ENCODE results near the gene TEX12. TPM values are rescaled to one million over a fixed set of nuclear protein-coding genes. Genes with fewer than 3 reads are reported as not detected.
A peak's percentile ranks its signal among the peaks of the same experiment; 100 is the strongest.

TEX12 gene
- total RNA-seq, 4 donors from 2014 or later: 0.33 TPM; not detected in 3

GRCh38 chr11:112215621-112216020 lies 48.4 kb downstream of the TEX12 start:
- H3K9me3 ChIP-seq: no peaks in the 10 kb centered on the region
- intact Hi-C loops (cut with DNase I): loop anchor here (5.0 kb wide), 1 partner anchor 1317 kb away; no protein-coding TSS in a partner anchor
- TF ChIP-seq CTCF (IDR thresholded peaks at IDR 0.05) (no peak), POLR2A (IDR thresholded peaks at IDR 0.05) (no peak)
- H3K4me3 ChIP-seq (replicated peaks in 1 of 3): no peak overlapping the region
- no peak overlapping the region for H3K27ac ChIP-seq
- WGBS, 2 donors: 84 to 90% methylated on average over 6 of the region's 6 CpGs
- H3K36me3 ChIP-seq: no peaks in the 10 kb centered on the region
- DNase-seq: no peak
- H3K27me3 ChIP-seq: no peaks in the 10 kb centered on the region
- H3K4me1 ChIP-seq: no peaks in the 10 kb centered on the region

DNA sequence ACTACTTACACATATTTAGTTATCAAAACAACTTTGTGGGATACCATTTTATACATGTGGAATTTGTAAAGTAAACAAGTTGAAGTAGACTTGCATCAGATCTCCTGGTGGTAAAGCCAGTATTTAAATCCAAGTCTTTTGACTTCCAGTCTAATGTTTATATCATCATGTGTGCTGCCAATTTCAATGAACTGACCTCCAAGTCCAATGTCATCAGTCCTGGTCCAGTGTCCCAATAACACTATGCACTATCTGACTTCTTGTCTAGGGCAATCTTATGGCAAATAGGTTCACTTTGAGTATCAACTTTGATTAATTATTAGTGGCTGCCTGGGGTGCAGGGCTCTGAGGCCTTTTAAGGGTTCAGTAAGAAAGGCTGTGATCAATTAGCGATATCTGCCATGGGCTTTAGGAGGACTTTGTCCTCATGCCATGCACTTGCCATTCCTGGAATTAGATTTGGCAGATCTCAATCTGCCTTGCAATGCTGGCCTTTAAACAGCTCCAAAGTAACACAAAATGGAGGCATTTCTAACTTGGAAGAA lies 49.5 kb downstream of the TEX12 start:
- no peak for TF ChIP-seq CTCF (IDR thresholded peaks at IDR 0.05)
- TF ChIP-seq POLR2A (IDR thresholded peaks at IDR 0.05): no peak
- Histone ChIP-seq H3K27me3 (no peaks in the 10 kb centered on the region), H3K4me3 (replicated peaks in 1 of 3) (no peak overlapping the region), H3K9me3 (no peaks in the 10 kb centered on the region), H3K27ac (no peak overlapping the region), H3K4me1 (peaks cover 0 to 7% of the 10 kb centered on the region in 2 donors), H3K36me3 (no peaks in the 10 kb centered on the region)
- no peak for DNase-seq
- 95 to 100% methylated on average over 1 of the region's 1 CpG for WGBS, 2 donors
- intact Hi-C loops (cut with DNase I): loop anchor here (5.0 kb wide), 1 partner anchor 1316 kb away; no protein-coding TSS in a partner anchor

- Histone ChIP-seq H3K4me1 (peaks cover 0 to 12% of the 10 kb centered on the region in 2 donors), H3K27me3 (no peaks in the 10 kb centered on the region), H3K9me3 (no peaks in the 10 kb centered on the region), H3K36me3 (no peaks in the 10 kb centered on the region), H3K27ac (no peak overlapping the region), H3K4me3 (replicated peaks in 1 of 3) (no peak overlapping the region)
- intact Hi-C loops (cut with DNase I): loop anchor here (2.0 to 5.0 kb wide), 2 partner anchors 61 to 1313 kb away; no protein-coding TSS in a partner anchor
- TF ChIP-seq CTCF (IDR thresholded peaks at IDR 0.05): peak; percentile 55 to 93 (median 74)
- no peak for TF ChIP-seq POLR2A (IDR thresholded peaks at IDR 0.05)
- WGBS, 2 donors: 36 to 37% methylated on average over 7 of the region's 7 CpGs
- DNase-seq: peak; percentile 20 to 22
Observed at GRCh38 chr11:112219476-112220232, 52.5 kb downstream of the TEX12 start.

DNA sequence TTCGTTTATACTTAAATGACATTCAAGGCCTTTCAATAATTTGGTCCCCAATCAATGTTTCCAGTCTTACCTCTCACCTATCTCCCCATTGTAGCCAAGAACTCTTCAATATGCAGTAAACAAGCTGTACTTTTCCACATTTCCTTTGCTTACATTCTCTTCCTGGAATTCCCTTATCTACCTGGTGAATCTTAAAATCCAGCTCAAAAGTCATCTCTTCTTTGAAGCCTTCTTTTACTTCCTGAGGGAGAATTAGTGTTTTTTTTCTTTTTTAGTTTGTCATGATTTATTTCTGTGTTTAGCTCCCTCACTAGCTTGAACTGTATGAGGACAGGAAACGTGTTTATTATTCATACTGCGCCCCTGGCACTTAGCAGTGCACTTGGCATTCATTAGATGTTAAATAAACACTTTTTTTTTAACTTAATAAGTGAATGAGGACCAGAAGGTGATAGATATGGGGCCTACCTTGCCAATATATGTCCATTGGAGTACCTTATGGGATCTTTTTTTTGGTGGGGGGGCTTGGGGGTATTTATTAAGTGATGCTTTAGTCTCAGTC lies 54.2 kb downstream of the TEX12 start:
- no peak for DNase-seq
- TF ChIP-seq POLR2A (IDR thresholded peaks at IDR 0.05) (no peak), CTCF (IDR thresholded peaks at IDR 0.05) (no peak)
- H3K36me3 ChIP-seq: no peaks in the 10 kb centered on the region
- no peaks in the 10 kb centered on the region for H3K9me3 ChIP-seq
- no peaks in the 10 kb centered on the region for H3K27me3 ChIP-seq
- intact Hi-C loops (cut with DNase I): loop anchor here (2.0 kb wide), 1 partner anchor 59 kb away; no protein-coding TSS in a partner anchor
- H3K4me3 ChIP-seq (replicated peaks in 1 of 3): no peak overlapping the region
- 47 to 58% methylated on average over 3 of the region's 3 CpGs for WGBS, 2 donors
- peaks cover 0 to 12% of the 10 kb centered on the region in 2 donors for H3K4me1 ChIP-seq
- H3K27ac ChIP-seq: peak overlapping the region in 2 of 3 donors; percentile 19 to 28

Small RNAs within 50 kb of the gene (small RNA-seq; reads per million reads assigned to genes)
- gene MRPS36P4: not detected

Other genes starting within 250 kb of the TEX12 start
- gene C11orf52, start 248.5 kb upstream of the TEX12 start, total RNA-seq: 10 to 100 TPM; 21.7 to 33.4 (median 24.9) TPM
- 10 to 100 TPM; 30.5 to 41.3 (median 38.2) TPM for gene DIXDC1, start 230.0 kb upstream of the TEX12 start, total RNA-seq
- gene DLAT, start 142.0 kb upstream of the TEX12 start, total RNA-seq: 10 to 100 TPM; 33.9 to 52.0 (median 39.0) TPM
- gene PIH1D2, start 93.4 kb upstream of the TEX12 start, total RNA-seq: 10 to 100 TPM in 3 of 4 donors, 1 to 10 TPM in 1; 6.4 to 12.8 (median 11.1) TPM
- 10 to 100 TPM; 13.2 to 20.8 (median 18.8) TPM for gene NKAPD1, start 93.1 kb upstream of the TEX12 start, total RNA-seq
- 10 to 100 TPM; 11.8 to 55.8 (median 27.5) TPM for gene TIMM8B, start 80.6 kb upstream of the TEX12 start, total RNA-seq
- gene SDHD, start 80.5 kb upstream of the TEX12 start, total RNA-seq: 100 to 1,000 TPM; 102 to 201 (median 174) TPM
- 10 to 100 TPM in 2 of 4 donors, 1 to 10 TPM in 2; 5.8 to 18.3 (median 9.3) TPM for gene IL18, start 3.3 kb upstream of the TEX12 start, total RNA-seq
- gene BCO2, start 8.1 kb downstream of the TEX12 start, total RNA-seq: 10 to 100 TPM in 2 of 4 donors, 1 to 10 TPM in 2; 6.6 to 15.9 (median 11.1) TPM
- gene PTS, start 59.1 kb downstream of the TEX12 start, total RNA-seq: 10 to 100 TPM; 27.2 to 48.0 (median 39.3) TPM
- not detected for gene PLET1, start 93.5 kb downstream of the TEX12 start, total RNA-seq